SK-N-MC (cell line): ENCODE results near the gene HIBADH.
"Not testable (repeated sequence)": the region's sequence is repeated elsewhere in the genome, so short reads cannot be mapped to it uniquely, and the experiment has no call there.

Experiments
- EZH2 ChIP-seq: fragments of 200-600 bp; sonication (generic); IDR thresholded peaks from one replicate; pipeline ENCODE4 v1.6.1; 2017; ENCODE audit warnings: antibody characterized with exemption
- POLR2AphosphoS5 ChIP-seq: IDR thresholded peaks from 2 replicates; pipeline ENCODE4 v1.6.1; 2012; ENCODE audit warnings: mild to moderate bottlenecking, low read depth, low read length, borderline replicate concordance

- not testable (repeated sequence) for TF ChIP-seq POLR2AphosphoS5, EZH2
Observed at GRCh38 chr7:27639048-27639447, 23.6 kb downstream of the HIBADH start.
